Right lobe of liver (tissue), 4 donors: ENCODE data around the gene HSPE1.

ENCODE experiments used
- POLR2A ChIP-seq: fragments of 450-650 bp; IDR thresholded peaks from one replicate; pipeline ENCODE4 v1.6.1; 2017; ENCODE audit warnings: antibody characterized with exemption, mild to moderate bottlenecking
- TF ChIP-seq, protein P1 (sequence below), 4 donors: fragments of 200-600 bp in 3 of 4; fragments of 450-650 bp in 1 of 4; IDR thresholded peaks; one replicate each; pipeline versions ENCODE4 v1.5.1 to v1.8.0; 2016 to 2022; ENCODE audit warnings: antibody characterized with exemption in 4 of 4, mild to moderate bottlenecking in 2 of 4
- donor health status: DM: no; HTN: no; CAD: no.
- donor health status: DM: no; HTN: no; CAD: no.
- donor health status: DM: no; HTN: yes; CAD: no.

DNA sequence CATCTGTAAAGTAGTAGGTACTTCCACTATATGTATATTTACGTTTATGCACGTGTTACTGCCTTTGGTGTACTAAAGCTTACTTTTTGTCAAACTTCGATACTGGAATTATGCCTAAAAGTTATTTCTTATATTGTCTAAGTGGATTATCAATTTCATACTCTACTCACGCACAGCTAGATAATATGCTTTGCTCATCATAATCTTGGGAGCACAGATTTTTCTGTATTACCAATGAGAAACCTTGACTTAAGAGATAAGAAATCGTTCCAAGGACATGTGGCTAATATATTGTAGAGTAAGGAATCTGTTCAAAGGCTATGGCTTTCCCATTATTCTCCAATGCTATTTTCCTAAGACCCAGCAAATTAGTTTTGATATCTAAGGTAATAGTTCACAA is 6.5 kb downstream of the HSPE1 start:
- TF ChIP-seq, protein P1, sequence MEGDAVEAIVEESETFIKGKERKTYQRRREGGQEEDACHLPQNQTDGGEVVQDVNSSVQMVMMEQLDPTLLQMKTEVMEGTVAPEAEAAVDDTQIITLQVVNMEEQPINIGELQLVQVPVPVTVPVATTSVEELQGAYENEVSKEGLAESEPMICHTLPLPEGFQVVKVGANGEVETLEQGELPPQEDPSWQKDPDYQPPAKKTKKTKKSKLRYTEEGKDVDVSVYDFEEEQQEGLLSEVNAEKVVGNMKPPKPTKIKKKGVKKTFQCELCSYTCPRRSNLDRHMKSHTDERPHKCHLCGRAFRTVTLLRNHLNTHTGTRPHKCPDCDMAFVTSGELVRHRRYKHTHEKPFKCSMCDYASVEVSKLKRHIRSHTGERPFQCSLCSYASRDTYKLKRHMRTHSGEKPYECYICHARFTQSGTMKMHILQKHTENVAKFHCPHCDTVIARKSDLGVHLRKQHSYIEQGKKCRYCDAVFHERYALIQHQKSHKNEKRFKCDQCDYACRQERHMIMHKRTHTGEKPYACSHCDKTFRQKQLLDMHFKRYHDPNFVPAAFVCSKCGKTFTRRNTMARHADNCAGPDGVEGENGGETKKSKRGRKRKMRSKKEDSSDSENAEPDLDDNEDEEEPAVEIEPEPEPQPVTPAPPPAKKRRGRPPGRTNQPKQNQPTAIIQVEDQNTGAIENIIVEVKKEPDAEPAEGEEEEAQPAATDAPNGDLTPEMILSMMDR (IDR thresholded peaks at IDR 0.05), result no peak
- no peak for TF ChIP-seq POLR2A
